Astrocyte of the spinal cord (primary cell): ENCODE data around the gene TMEM52.

Experiments used
- DNase-seq: peaks from one replicate; pipeline ENCODE4 v3.0.0; 2011; ENCODE audit warnings: low read depth, low spot score
- H3K4me3 ChIP-seq: 2 replicates; pipeline ENCODE4 v1.5.1; 2011; ENCODE audit warnings: low read depth, mild to moderate bottlenecking, low read length, moderate library complexity
- CTCF ChIP-seq: IDR thresholded peaks from 2 replicates; pipeline ENCODE4 v1.5.1; 2012; ENCODE audit warnings: low read depth, mild to moderate bottlenecking, low read length, inconsistent platforms
- in situ Hi-C: cut with HindIII; loops from 2 replicates; pipeline ENCODE4 v1.10.0; 2017; ENCODE audit warnings: low sequenced_read_pairs

The TMEM52 gene

DNA sequence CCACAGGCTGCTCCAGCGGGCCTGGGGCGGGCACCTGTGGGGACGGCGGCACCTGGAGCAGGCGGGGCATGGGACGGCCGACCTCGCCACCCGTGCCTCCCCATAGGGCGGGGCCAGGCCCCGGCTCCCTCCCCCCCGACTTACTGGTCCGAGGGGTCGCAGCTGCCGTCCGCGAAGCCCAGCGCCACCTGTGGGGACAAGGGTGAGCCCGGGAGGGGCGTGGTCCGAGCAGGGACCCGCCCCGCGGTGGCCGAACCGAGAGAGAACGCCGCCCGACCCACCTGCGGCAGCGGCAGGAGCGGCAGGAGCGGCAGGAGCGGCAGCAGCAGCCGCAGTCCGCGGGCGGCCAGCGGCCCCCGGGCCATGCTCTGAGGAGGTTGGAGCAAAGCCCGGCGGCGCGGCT lies at the start of gene TMEM52:
TMEM52 (minus strand) TSS at position 379 of the 403 bp plus-strand sequence; CDS start at position 365, 14 bp downstream.
- no peak for TF ChIP-seq CTCF
- peak within 1 kb of the TSS; percentile 33 for H3K4me3 ChIP-seq
- in situ Hi-C loops, result no loop called here
- no peak for DNase-seq

DNA sequence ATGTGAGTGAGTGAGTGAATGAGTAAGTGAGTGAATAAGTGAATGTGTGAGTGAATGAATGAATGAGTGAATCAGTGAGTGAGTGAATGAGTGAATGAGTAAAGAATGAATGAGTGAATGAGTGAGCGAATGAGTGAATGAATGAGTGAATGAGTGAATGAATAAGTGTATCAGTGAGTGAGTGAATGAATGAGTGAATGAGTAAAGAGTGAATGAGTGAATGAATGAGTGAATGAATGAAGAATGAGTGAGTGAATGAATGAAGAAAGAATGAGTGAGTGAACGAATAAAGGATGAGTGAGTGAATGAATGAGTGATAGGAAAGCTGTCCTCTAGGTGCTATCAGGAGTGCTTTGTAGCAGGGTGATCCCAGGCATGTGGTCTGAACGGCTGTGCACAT lies 48.8 kb upstream of the TMEM52 start:
- H3K4me3 ChIP-seq, result no peak overlapping the region
- DNase-seq, result no peak
- in situ Hi-C loops, result no loop called here
- no peak for TF ChIP-seq CTCF

DNA sequence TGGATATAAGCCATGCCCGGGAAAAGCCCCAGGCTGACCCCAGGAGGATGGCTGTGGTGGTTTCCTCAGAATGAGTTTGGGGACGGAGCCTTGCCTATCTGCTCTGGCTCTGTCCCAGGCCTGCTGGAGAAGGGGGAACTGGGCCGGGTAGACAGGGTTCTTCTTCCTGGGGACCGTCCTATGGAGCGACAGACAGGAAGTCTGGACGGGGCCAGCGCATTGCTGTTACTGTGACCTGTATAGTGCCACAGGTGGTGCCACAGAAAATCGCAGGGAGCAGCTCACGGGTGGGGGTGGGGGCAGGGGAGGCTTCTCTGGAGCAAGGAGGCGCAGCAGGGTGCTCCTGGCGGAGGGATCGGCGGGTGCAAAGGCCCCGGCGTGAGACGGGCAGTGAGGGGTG lies 48.1 kb upstream of the TMEM52 start:
- in situ Hi-C loops, result no loop called here
- DNase-seq, result no peak
- H3K4me3 ChIP-seq, result no peak overlapping the region
- no peak for TF ChIP-seq CTCF

DNA sequence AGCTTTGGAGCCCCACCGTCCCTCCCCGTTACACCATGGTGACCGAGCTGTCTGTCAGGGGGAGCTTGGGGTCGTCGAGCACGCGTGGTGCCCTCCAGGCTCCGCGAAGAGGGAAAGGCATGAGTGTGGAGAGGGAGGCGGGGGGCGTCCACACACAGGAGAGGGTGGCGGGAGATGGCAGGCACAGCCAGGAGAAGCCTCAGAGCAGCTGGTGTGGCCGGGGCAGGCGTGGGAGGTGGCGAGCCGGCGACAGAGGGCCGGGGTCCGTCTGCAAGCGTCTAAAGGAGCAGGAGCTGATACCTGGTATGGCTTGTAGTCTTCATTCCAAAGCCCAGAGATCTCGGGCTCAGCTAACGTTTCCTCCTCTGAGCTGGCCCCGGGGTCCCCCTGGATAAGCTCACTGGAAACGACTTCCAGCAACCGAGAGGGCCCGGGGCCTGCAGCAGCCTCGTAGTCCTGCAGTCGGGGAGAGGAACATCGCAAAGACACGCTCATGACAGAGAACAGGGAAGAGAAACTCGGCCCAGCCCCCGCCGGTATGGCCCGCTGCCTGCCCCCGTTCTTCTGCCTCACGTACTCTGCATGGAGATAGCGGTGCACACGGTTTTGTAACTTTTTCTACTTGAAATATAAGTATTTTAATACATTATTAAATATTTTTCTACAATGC lies 47.1 kb upstream of the TMEM52 start:
- in situ Hi-C loops, result no loop called here
- no peak overlapping the region for H3K4me3 ChIP-seq
- DNase-seq, result no peak
- no peak for TF ChIP-seq CTCF

DNA sequence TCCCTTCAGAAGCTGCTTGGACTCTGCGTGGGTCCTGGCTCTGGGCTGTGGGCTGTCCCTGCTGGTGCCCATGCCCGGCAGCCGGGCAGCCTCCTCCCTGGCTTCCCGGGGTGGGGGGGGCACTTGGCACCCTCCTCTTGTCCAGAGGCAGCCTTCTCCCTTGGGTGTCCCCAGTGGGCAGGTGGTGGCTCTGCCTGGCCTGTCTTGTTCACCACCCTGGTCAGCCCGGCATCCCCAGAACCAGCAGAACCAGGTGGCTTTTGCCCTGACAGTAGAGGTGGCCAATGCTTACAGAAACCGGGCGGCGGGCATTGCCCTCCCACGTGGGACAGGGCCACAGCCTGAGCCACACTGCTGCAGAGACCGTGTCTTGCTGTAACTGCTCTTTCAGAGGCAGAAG lies 46.5 kb upstream of the TMEM52 start:
- no peak overlapping the region for H3K4me3 ChIP-seq
- no peak for TF ChIP-seq CTCF
- in situ Hi-C loops, result no loop called here
- no peak for DNase-seq

- DNase-seq, result no peak
- TF ChIP-seq CTCF, result no peak
- in situ Hi-C loops, result no loop called here
- H3K4me3 ChIP-seq, result no peak overlapping the region
Measured at GRCh38 chr1:1964811-1965210, 45.7 kb upstream of the TMEM52 start.
